CD14-positive monocyte (primary cell): ENCODE results near the gene CDH4. TPM values are rescaled to one million over a fixed set of nuclear protein-coding genes. Genes with fewer than 3 reads are reported as not detected.

Experiments
- DNase-seq, 3 donors: peaks; one replicate each; pipeline ENCODE4 v3.0.0-alpha.2; 2011 to 2022
- H2AFZ ChIP-seq: 2 replicates; pipeline ENCODE4 v1.6.0; 2012; ENCODE audit warnings: mild to moderate bottlenecking, low read depth, low read length, inconsistent platforms; ENCODE audit not compliant: insufficient read depth, poor library complexity, severe bottlenecking
- H3K27ac ChIP-seq, 2 donors: 1 replicate in 1 of 2; 2 replicates in 1 of 2; pipeline ENCODE4 v1.5.1; 2012 to 2013; ENCODE audit warnings: low read length in 2 of 2, control low read depth in 1 of 2, inconsistent platforms in 1 of 2, low read depth in 1 of 2, mild to moderate bottlenecking in 1 of 2
- H3K27me3 ChIP-seq, 2 donors: one replicate each; pipeline versions ENCODE4 v1.6.0 to v1.6.1; 2011 to 2013; ENCODE audit warnings: low read length in 2 of 2; ENCODE audit not compliant: control insufficient read depth in 2 of 2, insufficient read depth in 2 of 2
- H3K36me3 ChIP-seq, 2 donors: replicated peaks in 1 of 2; 1 replicate in 1 of 2; 2 replicates in 1 of 2; pipeline versions ENCODE4 v1.5.1 to v1.6.1; 2012 to 2013; ENCODE audit warnings: low read length in 2 of 2, control low read depth in 1 of 2, inconsistent platforms in 1 of 2, mild to moderate bottlenecking in 1 of 2; ENCODE audit not compliant: insufficient read depth in 2 of 2, control insufficient read depth in 1 of 2
- H3K4me1 ChIP-seq, 2 donors: 1 replicate in 1 of 2; 2 replicates in 1 of 2; pipeline versions ENCODE4 v1.5.1 to v1.6.1; 2012 to 2013; ENCODE audit warnings: low read length in 2 of 2, control low read depth in 1 of 2, inconsistent platforms in 1 of 2, mild to moderate bottlenecking in 1 of 2, moderate library complexity in 1 of 2; ENCODE audit not compliant: insufficient read depth in 2 of 2, control insufficient read depth in 1 of 2
- H3K4me2 ChIP-seq: replicated peaks from 2 replicates; pipeline ENCODE3; 2012; ENCODE audit warnings: low read length, moderate library complexity, mild to moderate bottlenecking; ENCODE audit not compliant: poor library complexity, severe bottlenecking; ENCODE audit errors: extremely low read depth
- H3K4me3 ChIP-seq, 3 experiments: fragments of 200-600 bp in 1 of 3; sonication (generic) in 1 of 3; replicated peaks in 1 of 3; 1 replicate in 2 of 3; 2 replicates in 1 of 3; pipeline ENCODE4 v1.5.1; 2011 to 2013; ENCODE audit warnings: low read length in 3 of 3, mild to moderate bottlenecking in 3 of 3, control low read depth in 2 of 3, low read depth in 2 of 3, inconsistent platforms in 1 of 3, moderate library complexity in 1 of 3
- H3K79me2 ChIP-seq: 2 replicates; pipeline ENCODE4 v1.6.0; 2012; ENCODE audit warnings: mild to moderate bottlenecking, control low read depth, inconsistent platforms, low read length, moderate library complexity; ENCODE audit not compliant: insufficient read depth
- H3K9ac ChIP-seq: 2 replicates; pipeline ENCODE4 v1.6.0; 2017; ENCODE audit warnings: low read length, mild to moderate bottlenecking; ENCODE audit not compliant: insufficient read depth, poor library complexity, severe bottlenecking
- H3K9me3 ChIP-seq, 2 donors: replicated peaks in 1 of 2; 1 replicate in 1 of 2; 2 replicates in 1 of 2; pipeline versions ENCODE4 v1.5.1 to v1.6.1; 2012 to 2013; ENCODE audit warnings: low read length in 2 of 2, control low read depth in 1 of 2; ENCODE audit not compliant: control insufficient read depth in 1 of 2, insufficient read depth in 1 of 2
- H4K20me1 ChIP-seq: 2 replicates; pipeline ENCODE4 v1.6.0; 2012; ENCODE audit warnings: mild to moderate bottlenecking, low read length, control low read depth, moderate library complexity; ENCODE audit not compliant: insufficient read depth
- H3K27ac Mint-ChIP-seq, 7 donors: one replicate each; pipeline ENCODE4 v1.8.0; 2020; ENCODE audit warnings: mild to moderate bottlenecking in 7 of 7, mixed read lengths in 7 of 7, moderate library complexity in 6 of 7, inconsistent platforms in 2 of 7
- H3K27me3 Mint-ChIP-seq, 3 donors: one replicate each; pipeline ENCODE4 v1.8.0; 2021 to 2022; ENCODE audit warnings: low read depth in 3 of 3, mild to moderate bottlenecking in 3 of 3, mixed read lengths in 3 of 3, moderate library complexity in 3 of 3, inconsistent platforms in 1 of 3
- H3K36me3 Mint-ChIP-seq, 2 donors: one replicate each; pipeline ENCODE4 v1.8.0; 2020; ENCODE audit warnings: mixed read lengths in 2 of 2, inconsistent platforms in 1 of 2, mild to moderate bottlenecking in 1 of 2
- H3K4me1 Mint-ChIP-seq: one replicate; pipeline ENCODE4 v1.8.0; 2020; ENCODE audit warnings: mild to moderate bottlenecking, mixed read lengths
- H3K4me3 Mint-ChIP-seq, 2 donors: one replicate each; pipeline ENCODE4 v1.8.0; 2020; ENCODE audit warnings: mild to moderate bottlenecking in 2 of 2, mixed read lengths in 2 of 2, moderate library complexity in 1 of 2
- H3K9me3 Mint-ChIP-seq, 7 donors: one replicate each; pipeline ENCODE4 v1.8.0; 2020 to 2022; ENCODE audit warnings: mixed read lengths in 7 of 7, mild to moderate bottlenecking in 6 of 7, moderate library complexity in 6 of 7, inconsistent platforms in 2 of 7
- WGBS: methylation state at CpG from one replicate; pipeline ENCODE4 v1.1.5; 2013; ENCODE audit warnings: missing lambda C conversion rate; ENCODE audit not compliant: insufficient coverage; 5-methylcytosine and 5-hydroxymethylcytosine counted together
- intact Hi-C, 2 donors: fragments of 100-400 bp; cut with micrococcal nuclease; formaldehyde crosslinking; loops; one replicate each; pipeline versions ENCODE4 v1.15.0 to v1.15.1; 2023
- polyA plus RNA-seq, 3 donors: library from polyadenylated mRNA; depleted of rRNA in 1 of 3; unstranded in 2 of 3; stranded (reverse) in 1 of 3; fragments of 300-500 nt in 2 of 3; fragments of >200 nt in 1 of 3; fragmentation: Illumina TruSeq in 2 of 3; gene quantifications; 1 replicate in 2 of 3; 2 replicates in 1 of 3; pipeline ENCODE4 v1.2.3, GENCODE V29; 2012 to 2021
- TF ChIP-seq, protein P1 (sequence below): fragments of 200-600 bp; IDR thresholded peaks from one replicate; pipeline ENCODE4 v1.8.0; 2022; ENCODE audit warnings: antibody characterized with exemption, mild to moderate bottlenecking

Gene CDH4
- polyA plus RNA-seq, 3 donors = not detected

DNA sequence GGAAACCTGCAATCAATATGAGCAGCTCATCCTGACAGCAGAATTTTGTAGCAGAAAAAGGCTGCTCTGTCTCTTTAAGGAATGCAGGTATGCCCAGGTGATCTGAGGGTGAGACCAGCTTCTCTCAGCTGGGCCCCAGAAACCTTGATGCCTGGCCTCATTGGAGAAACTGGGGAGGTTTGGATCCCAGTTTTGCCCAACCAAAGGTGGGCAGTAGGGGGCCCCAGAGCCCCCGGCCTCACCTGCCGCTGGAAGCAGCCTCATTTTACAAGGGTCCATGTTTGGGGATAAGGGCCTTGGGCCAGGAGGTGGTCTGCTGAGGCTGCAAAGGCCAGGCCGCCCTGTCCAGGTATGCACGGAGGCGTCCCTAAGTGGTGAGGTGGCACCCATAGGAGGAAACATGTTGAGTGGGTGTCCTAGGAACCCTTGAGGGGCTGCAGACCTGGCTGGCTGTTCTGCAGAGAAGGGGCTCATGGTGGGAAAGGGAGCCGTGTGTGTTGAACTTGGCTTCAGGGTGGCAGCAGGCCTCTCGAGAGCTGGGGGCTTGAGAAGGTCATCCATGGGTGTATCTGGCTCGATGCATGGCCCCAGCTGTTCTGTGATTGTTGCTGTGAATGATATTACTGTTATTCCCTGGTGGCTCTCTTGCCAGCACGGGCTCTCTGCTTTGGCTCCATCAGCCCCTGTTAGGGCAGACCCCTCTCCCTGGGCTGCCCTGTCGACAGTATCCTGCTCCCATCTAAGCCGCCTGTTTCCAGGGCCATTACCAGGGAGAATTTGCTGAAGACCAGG is 208.4 kb downstream of the CDH4 start:
- Histone ChIP-seq H3K79me2 (no peaks in the 10 kb centered on the region), H3K4me2 (no peak overlapping the region), H3K9me3 (peaks cover 39 to 86% of the 10 kb centered on the region in 2 donors), H3K27me3 (no peaks in the 10 kb centered on the region), H3K4me1 (no peaks in the 10 kb centered on the region), H3K36me3 (no peaks in the 10 kb centered on the region), H4K20me1 (no peaks in the 10 kb centered on the region), H3K4me3 (no peak overlapping the region), H2AFZ (no peak overlapping the region), H3K9ac (no peak overlapping the region), H3K27ac (no peak overlapping the region)
- intact Hi-C loops = no loop called here
- no peaks in the 10 kb centered on the region for H3K4me1 Mint-ChIP-seq
- no peaks in the 10 kb centered on the region for H3K27me3 Mint-ChIP-seq
- 90% methylated on average over 10 of the region's 11 CpGs for WGBS
- H3K4me3 Mint-ChIP-seq = no peak overlapping the region
- no peaks in the 10 kb centered on the region for H3K36me3 Mint-ChIP-seq
- H3K27ac Mint-ChIP-seq = no peak overlapping the region
- H3K9me3 Mint-ChIP-seq = peaks cover 6 to 41% (median 26%) of the 10 kb centered on the region in 7 donors
- no peak for DNase-seq
- TF ChIP-seq, protein P1, sequence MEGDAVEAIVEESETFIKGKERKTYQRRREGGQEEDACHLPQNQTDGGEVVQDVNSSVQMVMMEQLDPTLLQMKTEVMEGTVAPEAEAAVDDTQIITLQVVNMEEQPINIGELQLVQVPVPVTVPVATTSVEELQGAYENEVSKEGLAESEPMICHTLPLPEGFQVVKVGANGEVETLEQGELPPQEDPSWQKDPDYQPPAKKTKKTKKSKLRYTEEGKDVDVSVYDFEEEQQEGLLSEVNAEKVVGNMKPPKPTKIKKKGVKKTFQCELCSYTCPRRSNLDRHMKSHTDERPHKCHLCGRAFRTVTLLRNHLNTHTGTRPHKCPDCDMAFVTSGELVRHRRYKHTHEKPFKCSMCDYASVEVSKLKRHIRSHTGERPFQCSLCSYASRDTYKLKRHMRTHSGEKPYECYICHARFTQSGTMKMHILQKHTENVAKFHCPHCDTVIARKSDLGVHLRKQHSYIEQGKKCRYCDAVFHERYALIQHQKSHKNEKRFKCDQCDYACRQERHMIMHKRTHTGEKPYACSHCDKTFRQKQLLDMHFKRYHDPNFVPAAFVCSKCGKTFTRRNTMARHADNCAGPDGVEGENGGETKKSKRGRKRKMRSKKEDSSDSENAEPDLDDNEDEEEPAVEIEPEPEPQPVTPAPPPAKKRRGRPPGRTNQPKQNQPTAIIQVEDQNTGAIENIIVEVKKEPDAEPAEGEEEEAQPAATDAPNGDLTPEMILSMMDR = no peak

DNA sequence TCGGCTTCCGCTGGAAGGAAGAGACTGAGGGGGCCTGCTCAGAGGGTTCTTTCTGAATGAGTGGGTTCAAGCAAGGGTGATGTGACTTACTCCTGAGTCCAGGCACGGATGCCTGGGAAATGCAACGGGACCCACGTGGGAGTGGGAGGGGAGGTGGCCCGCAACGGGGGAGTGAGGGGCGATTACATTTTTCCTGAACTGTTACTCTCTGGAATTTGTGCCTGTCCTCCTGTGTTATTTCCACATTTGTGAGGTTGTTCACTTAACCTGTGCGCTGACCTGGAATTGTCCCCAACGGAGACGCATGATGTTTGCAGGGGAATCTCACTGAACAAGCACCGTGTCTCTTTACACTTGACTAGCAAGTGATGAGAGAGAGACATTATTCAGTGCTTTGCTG is 209.4 kb downstream of the CDH4 start:
- DNase-seq = no peak
- no peaks in the 10 kb centered on the region for H3K4me1 Mint-ChIP-seq
- no peak overlapping the region for H3K4me3 ChIP-seq
- H3K36me3 Mint-ChIP-seq = no peaks in the 10 kb centered on the region
- no peaks in the 10 kb centered on the region for H3K79me2 ChIP-seq
- intact Hi-C loops = no loop called here
- no peak overlapping the region for H3K27ac ChIP-seq
- peaks cover 3 to 38% (median 22%) of the 10 kb centered on the region in 7 donors for H3K9me3 Mint-ChIP-seq
- no peaks in the 10 kb centered on the region for H3K36me3 ChIP-seq
- H2AFZ ChIP-seq = no peak overlapping the region
- no peaks in the 10 kb centered on the region for H4K20me1 ChIP-seq
- H3K4me2 ChIP-seq = no peak overlapping the region
- TF ChIP-seq, protein P1 = no peak
- no peak overlapping the region for H3K9ac ChIP-seq
- H3K9me3 ChIP-seq = peaks cover 35 to 83% of the 10 kb centered on the region in 2 donors
- H3K27me3 Mint-ChIP-seq = no peaks in the 10 kb centered on the region
- no peaks in the 10 kb centered on the region for H3K27me3 ChIP-seq
- H3K27ac Mint-ChIP-seq = no peak overlapping the region
- no peak overlapping the region for H3K4me3 Mint-ChIP-seq
- 97% methylated on average over 9 of the region's 12 CpGs for WGBS
- no peaks in the 10 kb centered on the region for H3K4me1 ChIP-seq
